ENCODE results near the gene RBM39. TPM values are rescaled to one million over a fixed set of nuclear protein-coding genes. Genes with fewer than 3 reads are reported as not detected.
A peak's percentile ranks its signal among the peaks of the same experiment; 100 is the strongest.

Gene RBM39
- total and polyA plus RNA-seq, 2 experiments from 2014 or later = 259 to 413 TPM

DNA sequence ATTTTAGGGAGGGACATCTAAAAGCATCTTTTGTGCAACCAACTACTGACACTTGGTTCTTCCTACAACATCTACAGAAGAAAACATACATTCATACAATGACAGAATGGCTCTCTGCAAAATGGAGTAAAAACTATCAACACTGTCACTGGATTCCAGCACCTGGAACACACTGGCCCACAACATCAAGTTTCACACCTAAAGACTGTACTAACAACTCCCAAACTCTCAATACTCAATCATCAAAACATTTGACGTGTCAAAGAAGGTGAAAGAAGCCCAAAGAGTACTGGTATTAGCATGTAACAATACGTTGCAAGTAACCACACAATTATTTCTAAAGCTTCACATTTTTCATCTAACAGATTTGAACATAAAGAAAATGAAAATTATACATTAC, 79.5 kb downstream of the RBM39 start:
- Mint-ChIP-seq H3K36me3 (ENCODE audit: low read depth) (peaks cover 3% of the 10 kb centered on the region; the same call in 1 of the 3 replicates), H3K4me3 (peak overlapping the region; percentile 98), H3K27me3 (ENCODE audit: insufficient read depth, low read depth, poor library complexity) (peaks cover 9% of the 10 kb centered on the region), H3K4me1 (peaks cover 36% of the 10 kb centered on the region; the same call in 2 of the 3 replicates), H3K27ac (no peak overlapping the region), H3K9me3 (no peaks in the 10 kb centered on the region)
- H3K27ac ChIP-seq (ENCODE audit: low read depth) = no peak overlapping the region
- no peaks in the 10 kb centered on the region for H3K27me3 ChIP-seq (ENCODE audit: insufficient read depth)
- H3F3A ChIP-seq (replicated peaks; ENCODE audit: low read depth) = no peaks in the 10 kb centered on the region
- H3K4me2 ChIP-seq = peak overlapping the region; percentile 94
- H3K79me2 ChIP-seq (replicated peaks; ENCODE audit: insufficient read depth) = peaks cover 72% of the 10 kb centered on the region
- peak overlapping the region; percentile 95 for H3K4me3 ChIP-seq
- H4K20me1 ChIP-seq (replicated peaks; ENCODE audit: insufficient read depth) = peaks cover 59% of the 10 kb centered on the region
- DNase-seq (ENCODE audit: low spot score) (no peak), ATAC-seq (no peak)
- no peaks in the 10 kb centered on the region for H3K36me3 ChIP-seq (ENCODE audit: insufficient read depth)
- H3K4me1 ChIP-seq (ENCODE audit: insufficient read depth) = peaks cover 43% of the 10 kb centered on the region
- H2AFZ ChIP-seq = no peak overlapping the region
- TF ChIP-seq ZNF462 (CRISPR knock-in tag; IDR thresholded peaks at IDR 0.05) (no peak), STAT1 (IDR thresholded peaks at IDR 0.05; ENCODE audit: unreplicated experiment) (no peak)
- H3K9me2 ChIP-seq (ENCODE audit: insufficient read depth) = no peaks in the 10 kb centered on the region

GRCh38 chr20:35661908-35662307, 80.2 kb downstream of the RBM39 start:
- peak overlapping the region; percentile 95 for H3K4me3 ChIP-seq
- peaks cover 66% of the 10 kb centered on the region for H4K20me1 ChIP-seq (replicated peaks; ENCODE audit: insufficient read depth)
- ATAC-seq = no peak

More at GRCh38 chr20:35661908-35662307, 80.2 kb downstream of the RBM39 start:
- H3K27me3 Mint-ChIP-seq (ENCODE audit: insufficient read depth, low read depth, poor library complexity) = peaks cover 9% of the 10 kb centered on the region
- no peaks in the 10 kb centered on the region for H3F3A ChIP-seq (replicated peaks; ENCODE audit: low read depth)
- H3K4me3 Mint-ChIP-seq = peak overlapping the region; percentile 98
- peaks cover 78% of the 10 kb centered on the region for H3K79me2 ChIP-seq (replicated peaks; ENCODE audit: insufficient read depth)
- TF ChIP-seq ZNF114 (CRISPR knock-in tag; IDR thresholded peaks at IDR 0.05) = no peak
- no peak for TF ChIP-seq EZH2phosphoT487 (IDR thresholded peaks at IDR 0.05; ENCODE audit: unreplicated experiment)
- TF ChIP-seq CREB1 (CRISPR knock-in tag; IDR thresholded peaks at IDR 0.05; ENCODE audit: low read depth) = no peak
- TF ChIP-seq, protein P1, sequence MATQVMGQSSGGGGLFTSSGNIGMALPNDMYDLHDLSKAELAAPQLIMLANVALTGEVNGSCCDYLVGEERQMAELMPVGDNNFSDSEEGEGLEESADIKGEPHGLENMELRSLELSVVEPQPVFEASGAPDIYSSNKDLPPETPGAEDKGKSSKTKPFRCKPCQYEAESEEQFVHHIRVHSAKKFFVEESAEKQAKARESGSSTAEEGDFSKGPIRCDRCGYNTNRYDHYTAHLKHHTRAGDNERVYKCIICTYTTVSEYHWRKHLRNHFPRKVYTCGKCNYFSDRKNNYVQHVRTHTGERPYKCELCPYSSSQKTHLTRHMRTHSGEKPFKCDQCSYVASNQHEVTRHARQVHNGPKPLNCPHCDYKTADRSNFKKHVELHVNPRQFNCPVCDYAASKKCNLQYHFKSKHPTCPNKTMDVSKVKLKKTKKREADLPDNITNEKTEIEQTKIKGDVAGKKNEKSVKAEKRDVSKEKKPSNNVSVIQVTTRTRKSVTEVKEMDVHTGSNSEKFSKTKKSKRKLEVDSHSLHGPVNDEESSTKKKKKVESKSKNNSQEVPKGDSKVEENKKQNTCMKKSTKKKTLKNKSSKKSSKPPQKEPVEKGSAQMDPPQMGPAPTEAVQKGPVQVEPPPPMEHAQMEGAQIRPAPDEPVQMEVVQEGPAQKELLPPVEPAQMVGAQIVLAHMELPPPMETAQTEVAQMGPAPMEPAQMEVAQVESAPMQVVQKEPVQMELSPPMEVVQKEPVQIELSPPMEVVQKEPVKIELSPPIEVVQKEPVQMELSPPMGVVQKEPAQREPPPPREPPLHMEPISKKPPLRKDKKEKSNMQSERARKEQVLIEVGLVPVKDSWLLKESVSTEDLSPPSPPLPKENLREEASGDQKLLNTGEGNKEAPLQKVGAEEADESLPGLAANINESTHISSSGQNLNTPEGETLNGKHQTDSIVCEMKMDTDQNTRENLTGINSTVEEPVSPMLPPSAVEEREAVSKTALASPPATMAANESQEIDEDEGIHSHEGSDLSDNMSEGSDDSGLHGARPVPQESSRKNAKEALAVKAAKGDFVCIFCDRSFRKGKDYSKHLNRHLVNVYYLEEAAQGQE (IDR thresholded peaks at IDR 0.05; ENCODE audit: unreplicated experiment) = no peak
- TF ChIP-seq NANOG (IDR thresholded peaks at IDR 0.05; ENCODE audit: borderline replicate concordance) = no peak
- TF ChIP-seq ZNF331 (CRISPR knock-in tag; IDR thresholded peaks at IDR 0.05; ENCODE audit: low read depth) = no peak
- TF ChIP-seq, protein P2, sequence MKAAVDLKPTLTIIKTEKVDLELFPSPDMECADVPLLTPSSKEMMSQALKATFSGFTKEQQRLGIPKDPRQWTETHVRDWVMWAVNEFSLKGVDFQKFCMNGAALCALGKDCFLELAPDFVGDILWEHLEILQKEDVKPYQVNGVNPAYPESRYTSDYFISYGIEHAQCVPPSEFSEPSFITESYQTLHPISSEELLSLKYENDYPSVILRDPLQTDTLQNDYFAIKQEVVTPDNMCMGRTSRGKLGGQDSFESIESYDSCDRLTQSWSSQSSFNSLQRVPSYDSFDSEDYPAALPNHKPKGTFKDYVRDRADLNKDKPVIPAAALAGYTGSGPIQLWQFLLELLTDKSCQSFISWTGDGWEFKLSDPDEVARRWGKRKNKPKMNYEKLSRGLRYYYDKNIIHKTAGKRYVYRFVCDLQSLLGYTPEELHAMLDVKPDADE (IDR thresholded peaks at IDR 0.05) = no peak
- no peaks in the 10 kb centered on the region for H3K9me2 ChIP-seq (ENCODE audit: insufficient read depth)
- DNase-seq (ENCODE audit: low spot score) = no peak
- H3K4me1 ChIP-seq (ENCODE audit: insufficient read depth) = peaks cover 48% of the 10 kb centered on the region
- H3K27me3 ChIP-seq (ENCODE audit: insufficient read depth) = no peaks in the 10 kb centered on the region
- peaks cover 41% of the 10 kb centered on the region; the same call in 2 of the 3 replicates for H3K4me1 Mint-ChIP-seq
- H3K36me3 Mint-ChIP-seq (ENCODE audit: low read depth) = peaks cover 8% of the 10 kb centered on the region; the same call in 2 of the 3 replicates
- no peaks in the 10 kb centered on the region for H3K36me3 ChIP-seq (ENCODE audit: insufficient read depth)
- H2AFZ ChIP-seq = no peak overlapping the region
- no peak overlapping the region for H3K27ac ChIP-seq (ENCODE audit: low read depth)
- H3K9me3 Mint-ChIP-seq = no peaks in the 10 kb centered on the region
- H3K4me2 ChIP-seq = peak overlapping the region; percentile 94
- no peak overlapping the region for H3K27ac Mint-ChIP-seq

All from GM23338 (cell line).